H1 (cell line): ENCODE measurements around the gene ERCC3. TPM values are rescaled to one million over a fixed set of nuclear protein-coding genes. Genes with fewer than 3 reads are reported as not detected.

Source experiments
- CTCF ChIA-PET: fragments of 300-600 bp; sonication (Branson Sonifier 250); formaldehyde crosslinking; loops from one replicate; lab custom pipeline; 2021; ENCODE audit not compliant: partially characterized antibody; lab: Charles Lee
- POLR2A ChIA-PET: fragments of 300-600 bp; sonication (Branson Sonifier 250); formaldehyde crosslinking; loops from one replicate; lab custom pipeline; 2021; ENCODE audit warnings: inconsistent platforms; ENCODE audit not compliant: partially characterized antibody; lab: Charles Lee
- DNase-seq, 2 experiments: peaks; one replicate each; pipeline versions ENCODE4 v3.0.0 to v3.0.0-alpha.2; 2010 to 2022; ENCODE audit warnings: low spot score in 2 of 2, low read depth in 1 of 2, mixed read lengths in 1 of 2
- FAIRE-seq: peaks from 2 replicates; lab custom pipeline; 2011; peaks lifted over from hg19 to GRCh38; lab: Jason Lieb, UNC
- H2AFZ ChIP-seq: 2 replicates; pipeline ENCODE4 v1.8.1; 2012; ENCODE audit warnings: low read length, inconsistent platforms
- H2AK5ac ChIP-seq: 2 replicates; pipeline ENCODE4 v1.6.1; 2013; ENCODE audit warnings: low read depth, low read length
- H2BK120ac ChIP-seq: replicated peaks from 2 replicates; pipeline ENCODE3; 2013; ENCODE audit warnings: low read depth, low read length, inconsistent platforms
- H2BK12ac ChIP-seq: 2 replicates; pipeline ENCODE4 v1.6.1; 2013; ENCODE audit warnings: low read depth, low read length
- H2BK15ac ChIP-seq: 2 replicates; pipeline ENCODE4 v1.6.1; 2013; ENCODE audit warnings: low read length
- H2BK20ac ChIP-seq: 2 replicates; pipeline ENCODE4 v1.6.1; 2013; ENCODE audit warnings: low read length
- H2BK5ac ChIP-seq: 2 replicates; pipeline ENCODE4 v1.6.1; 2013; ENCODE audit warnings: low read depth, low read length
- H3K14ac ChIP-seq: 2 replicates; pipeline ENCODE4 v1.6.1; 2013; ENCODE audit warnings: inconsistent platforms; ENCODE audit not compliant: insufficient read length
- H3K18ac ChIP-seq: 2 replicates; pipeline ENCODE4 v1.6.1; 2013; ENCODE audit warnings: low read length; ENCODE audit errors: extremely low read depth
- H3K23ac ChIP-seq: 2 replicates; pipeline ENCODE4 v1.6.1; 2013; ENCODE audit warnings: inconsistent platforms; ENCODE audit not compliant: insufficient read length
- H3K23me2 ChIP-seq: 2 replicates; pipeline ENCODE4 v1.6.1; 2013; ENCODE audit warnings: low read depth, low read length
- H3K27ac ChIP-seq: 2 replicates; pipeline ENCODE4 v1.6.1; 2011; ENCODE audit warnings: low read depth, low read length, inconsistent platforms
- H3K27me3 ChIP-seq, 4 experiments: replicated peaks in 1 of 4; 1 replicate in 1 of 4; 2 replicates in 3 of 4; pipeline versions ENCODE4 v1.6.1 to v1.8.1; 2011 to 2013; ENCODE audit warnings: low read length in 3 of 4, mild to moderate bottlenecking in 3 of 4, inconsistent platforms in 2 of 4, mixed read lengths in 2 of 4, moderate library complexity in 1 of 4; ENCODE audit not compliant: control insufficient read depth in 3 of 4, insufficient read depth in 3 of 4; ENCODE audit errors: extremely low read depth in 1 of 4
- H3K36me3 ChIP-seq, 4 experiments: 2 replicates each; pipeline versions ENCODE4 v1.6.1 to v1.8.1; 2011 to 2013; ENCODE audit warnings: mild to moderate bottlenecking in 4 of 4, low read length in 3 of 4, moderate library complexity in 2 of 4, control low read depth in 1 of 4, inconsistent platforms in 1 of 4; ENCODE audit not compliant: insufficient read depth in 4 of 4, control insufficient read depth in 2 of 4
- H3K4ac ChIP-seq: replicated peaks from 2 replicates; pipeline ENCODE3; 2013; ENCODE audit warnings: low read length, low read depth, mixed read lengths, inconsistent platforms; ENCODE audit not compliant: insufficient read length
- H3K4me1 ChIP-seq, 4 experiments: replicated peaks in 1 of 4; 1 replicate in 1 of 4; 2 replicates in 3 of 4; pipeline versions ENCODE4 v1.6.1 to v1.8.1; 2011 to 2013; ENCODE audit warnings: low read length in 3 of 4, inconsistent platforms in 2 of 4, mixed read lengths in 1 of 4; ENCODE audit not compliant: insufficient read depth in 4 of 4, control insufficient read depth in 3 of 4
- H3K4me2 ChIP-seq, 2 experiments: 2 replicates each; pipeline versions ENCODE4 v1.6.1 to v1.8.1; 2011 to 2013; ENCODE audit warnings: low read depth in 2 of 2, low read length in 2 of 2, control low read depth in 1 of 2, inconsistent platforms in 1 of 2, mild to moderate bottlenecking in 1 of 2; ENCODE audit not compliant: insufficient read depth in 1 of 2
- H3K4me3 ChIP-seq, 4 experiments: fragments of 200-600, 300-600 bp in 1 of 4; sonication (generic), shearing (Covaris generic), sonication (Bioruptor Twin) in 1 of 4; 2 replicates each; pipeline versions ENCODE4 v1.5.1 to v1.8.1; 2011 to 2016; ENCODE audit warnings: low read length in 4 of 4, low read depth in 3 of 4, control low read depth in 2 of 4, inconsistent platforms in 2 of 4, mild to moderate bottlenecking in 2 of 4, mixed read lengths in 1 of 4, moderate library complexity in 1 of 4; ENCODE audit not compliant: insufficient read depth in 2 of 4; ENCODE audit errors: extremely low read depth in 1 of 4
- H3K56ac ChIP-seq: replicated peaks from 2 replicates; pipeline ENCODE3; 2013; ENCODE audit warnings: low read depth, mild to moderate bottlenecking, mixed read lengths, low read length, inconsistent platforms; ENCODE audit not compliant: insufficient read length
- H3K79me1 ChIP-seq: 2 replicates; pipeline ENCODE4 v1.6.1; 2013; ENCODE audit warnings: low read depth, low read length, control low read depth
- H3K79me2 ChIP-seq, 2 experiments: 2 replicates each; pipeline versions ENCODE4 v1.6.1 to v1.8.1; 2012 to 2013; ENCODE audit warnings: low read length in 2 of 2, mild to moderate bottlenecking in 2 of 2, inconsistent platforms in 1 of 2; ENCODE audit not compliant: insufficient read depth in 2 of 2, control insufficient read depth in 1 of 2
- H3K9ac ChIP-seq, 4 experiments: replicated peaks in 1 of 4; 1 replicate in 1 of 4; 2 replicates in 3 of 4; pipeline versions ENCODE4 v1.6.1 to v1.8.1; 2011 to 2013; ENCODE audit warnings: low read depth in 3 of 4, low read length in 3 of 4, control low read depth in 2 of 4, mild to moderate bottlenecking in 2 of 4, moderate library complexity in 2 of 4, inconsistent platforms in 1 of 4; ENCODE audit errors: extremely low read depth in 1 of 4
- H3K9me3 ChIP-seq, 2 experiments: 2 replicates each; pipeline versions ENCODE4 v1.6.1 to v1.8.1; 2012 to 2013; ENCODE audit warnings: mild to moderate bottlenecking in 2 of 2, moderate library complexity in 2 of 2, control low read depth in 1 of 2, inconsistent platforms in 1 of 2, low read depth in 1 of 2, low read length in 1 of 2, mixed read lengths in 1 of 2; ENCODE audit not compliant: insufficient read depth in 2 of 2
- H4K20me1 ChIP-seq, 2 experiments: replicated peaks in 1 of 2; 2 replicates each; pipeline versions ENCODE3 to v1.8.1; 2011 to 2013; ENCODE audit warnings: inconsistent platforms in 2 of 2, low read length in 2 of 2, mild to moderate bottlenecking in 1 of 2; ENCODE audit not compliant: insufficient read depth in 2 of 2, control insufficient read depth in 1 of 2
- H4K5ac ChIP-seq: 2 replicates; pipeline ENCODE4 v1.6.1; 2013; ENCODE audit warnings: low read length, low read depth, mixed read lengths, inconsistent platforms; ENCODE audit not compliant: insufficient read length
- H4K8ac ChIP-seq: 2 replicates; pipeline ENCODE4 v1.8.0; 2013; ENCODE audit warnings: mild to moderate bottlenecking, moderate library complexity, low read length, inconsistent platforms; ENCODE audit not compliant: insufficient read depth; ENCODE audit errors: extremely low read depth
- H4K91ac ChIP-seq: replicated peaks from 2 replicates; pipeline ENCODE3; 2013; ENCODE audit warnings: low read length, mixed read lengths, inconsistent platforms; ENCODE audit not compliant: insufficient read length
- BRCA1 ChIP-seq: IDR thresholded peaks from 2 replicates; pipeline ENCODE4 v1.6.1; 2012; ENCODE audit warnings: low read depth, low read length, improper control_type of control experiment
- CHD2 ChIP-seq: IDR thresholded peaks from 2 replicates; pipeline ENCODE4 v1.6.1; 2012; ENCODE audit warnings: low read length, improper control_type of control experiment
- EZH2 ChIP-seq: fragments of 200-600 bp; sonication (generic); IDR thresholded peaks from 2 replicates; pipeline ENCODE4 v1.7.1; 2012; ENCODE audit warnings: low read depth, mild to moderate bottlenecking, moderate library complexity, low read length, inconsistent platforms; ENCODE audit not compliant: severe bottlenecking
- HDAC2 ChIP-seq, 2 experiments: fragments of 300-600 bp in 1 of 2; sonication (generic) in 1 of 2; IDR thresholded peaks; 2 replicates each; pipeline ENCODE4 v1.6.1; 2011 to 2012; ENCODE audit warnings: low read depth in 2 of 2, low read length in 2 of 2, mild to moderate bottlenecking in 2 of 2, moderate library complexity in 2 of 2, borderline replicate concordance in 1 of 2, inconsistent platforms in 1 of 2
- NANOG ChIP-seq: IDR thresholded peaks from 2 replicates; pipeline ENCODE4 v1.6.1; 2011; ENCODE audit warnings: low read length, low read depth, mild to moderate bottlenecking, inconsistent platforms; ENCODE audit not compliant: insufficient read depth, poor library complexity, severe bottlenecking
- WGBS, 2 experiments: shearing (Covaris generic) in 1 of 2; methylation state at CpG; one replicate each; pipeline versions ENCODE4 v1.1.6 to v1.1.7; 2013 to 2015; ENCODE audit warnings: low lambda C conversion rate in 2 of 2, mixed read lengths in 2 of 2, inconsistent platforms in 1 of 2, low coverage in 1 of 2, missing lambda C conversion rate in 1 of 2; ENCODE audit not compliant: insufficient replicate concordance in 2 of 2, insufficient coverage in 1 of 2, insufficient read length in 1 of 2; ENCODE audit errors: extremely low coverage in 1 of 2, missing lambda C conversion rate in 1 of 2; 5-methylcytosine and 5-hydroxymethylcytosine counted together
- polyA plus RNA-seq, 7 experiments: library from polyadenylated mRNA; depleted of rRNA in 3 of 7; stranded (reverse) in 5 of 7; unstranded in 2 of 7; fragments of >200 nt in 5 of 7; fragments of 200-250 nt in 2 of 7; gene quantifications; 1 replicate in 5 of 7; 2 replicates in 1 of 7; 4 replicates in 1 of 7; pipeline versions ENCODE4 v1.2.1 to v1.2.3, GENCODE V29; 2011 to 2013; ENCODE audit warnings: missing spikeins in 2 of 7, mixed read lengths in 2 of 7
- total RNA-seq: library from RNA; stranded (reverse); fragmentation: NEBNext Ultra II Directional; extraction: Animal tissue kit (Norgen Biotek cat#: 25700); gene quantifications from 2 replicates; pipeline ENCODE4 v1.2.1, GENCODE V29; 2021

The ERCC3 gene
- total and polyA plus RNA-seq, 2 of the 8 experiments (the other 6 are each of a cell fraction or from before 2014, with no cell fraction given) = 41.8 to 48.9 TPM

DNA sequence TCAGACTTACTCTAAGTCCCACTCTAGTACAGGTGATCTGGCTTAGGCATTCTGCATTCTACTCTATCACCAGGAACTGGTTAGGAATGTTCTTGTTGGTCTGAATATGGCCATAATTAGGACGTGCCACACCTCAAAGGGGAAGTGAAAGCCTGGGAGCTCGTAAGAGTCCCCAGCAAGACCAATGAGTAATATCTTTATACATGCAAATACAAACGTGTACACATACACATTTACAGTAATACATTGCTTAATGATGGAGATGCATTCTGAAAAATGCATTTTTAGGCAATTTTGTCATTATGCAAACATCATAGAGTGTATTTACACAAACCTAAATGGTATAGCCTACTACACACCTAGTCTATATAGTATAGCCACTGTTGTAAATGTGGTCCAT, 19.5 kb upstream of the ERCC3 start:
- no peaks in the 10 kb centered on the region for H4K20me1 ChIP-seq
- H2BK120ac ChIP-seq = no peak overlapping the region
- H2AFZ ChIP-seq = no peak overlapping the region
- H2BK12ac ChIP-seq = no peak overlapping the region
- H3K18ac ChIP-seq = no peak overlapping the region
- H2BK5ac ChIP-seq = no peak overlapping the region
- no peak overlapping the region for H3K4me2 ChIP-seq
- H3K79me1 ChIP-seq = no peaks in the 10 kb centered on the region
- no peak overlapping the region for H3K27ac ChIP-seq
- no peak overlapping the region for H3K56ac ChIP-seq
- 83% methylated on average over 3 of the region's 3 CpGs; no CpG with 5 or more reads in 1 of the 2 experiments for WGBS, 2 experiments
- no peak overlapping the region for H3K14ac ChIP-seq
- CTCF ChIA-PET = interaction anchor here (1.0 to 3.0 kb wide), 3 partner anchors 11 to 246 kb away, joined by 3 to 9 read pairs (median 9); no protein-coding TSS in a partner anchor
- H2AK5ac ChIP-seq = no peak overlapping the region
- H4K5ac ChIP-seq = no peak overlapping the region
- H3K79me2 ChIP-seq = no peaks in the 10 kb centered on the region
- no peak overlapping the region for H3K23ac ChIP-seq
- DNase-seq (no peak), FAIRE-seq (no peak)
- no peaks in the 10 kb centered on the region for H3K27me3 ChIP-seq
- no peak overlapping the region for H3K4me3 ChIP-seq
- POLR2A ChIA-PET = no interaction called here
- H3K4ac ChIP-seq = no peak overlapping the region
- no peak overlapping the region for H4K8ac ChIP-seq
- H2BK20ac ChIP-seq = no peak overlapping the region
- no peaks in the 10 kb centered on the region for H3K4me1 ChIP-seq
- no peaks in the 10 kb centered on the region for H3K9me3 ChIP-seq
- TF ChIP-seq HDAC2 (IDR thresholded peaks at IDR 0.05; ENCODE audit: borderline replicate concordance in 1 of 2, low read depth in 2 of 2, low read length in 2 of 2) (no peak), NANOG (no peak), EZH2 (no peak), CHD2 (no peak), BRCA1 (no peak)
- TF ChIP-seq, all 59 proteins: peak for 0
- Histone ChIP-seq H3K23me2 (no peaks in the 10 kb centered on the region), H4K91ac (no peak overlapping the region), H2BK15ac (no peak overlapping the region), H3K9ac (no peak overlapping the region), H3K36me3 (peaks cover 0 to 35% (median 7%) of the 10 kb centered on the region in 4 experiments; a peak in 6 of 8 replicates)
